ENCODE measurements around the gene AP1S3.
"Not testable (repeated sequence)": the region's sequence is repeated elsewhere in the genome, so short reads cannot be mapped to it uniquely, and the experiment has no call there.

The AP1S3 gene

DNA sequence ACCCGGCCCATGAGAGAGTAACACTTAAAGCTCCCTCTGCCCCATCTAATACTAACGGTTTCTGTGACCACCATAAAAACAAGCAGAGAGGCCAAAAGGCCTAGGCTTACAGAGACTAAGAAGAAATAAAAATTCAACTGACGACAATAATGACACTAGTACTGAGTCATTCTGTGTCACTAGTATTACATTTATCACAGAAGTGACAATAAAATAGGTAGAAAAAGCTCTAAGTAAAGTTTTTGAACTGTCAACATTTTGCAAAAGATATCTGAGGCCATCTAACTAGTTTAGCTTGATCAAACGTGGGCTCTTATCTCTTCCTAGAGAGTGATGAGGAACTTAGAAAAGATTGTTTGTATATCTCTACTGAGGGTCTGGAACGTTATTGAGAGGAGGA lies 35.6 kb downstream of the AP1S3 start:
- TF ChIP-seq POLR2A (IDR thresholded peaks at IDR 0.05; ENCODE audit: low read depth, low read length) = no peak
- FAIRE-seq = no peak
- DNase-seq (ENCODE audit: insufficient read length, low spot score) = no peak

DNA sequence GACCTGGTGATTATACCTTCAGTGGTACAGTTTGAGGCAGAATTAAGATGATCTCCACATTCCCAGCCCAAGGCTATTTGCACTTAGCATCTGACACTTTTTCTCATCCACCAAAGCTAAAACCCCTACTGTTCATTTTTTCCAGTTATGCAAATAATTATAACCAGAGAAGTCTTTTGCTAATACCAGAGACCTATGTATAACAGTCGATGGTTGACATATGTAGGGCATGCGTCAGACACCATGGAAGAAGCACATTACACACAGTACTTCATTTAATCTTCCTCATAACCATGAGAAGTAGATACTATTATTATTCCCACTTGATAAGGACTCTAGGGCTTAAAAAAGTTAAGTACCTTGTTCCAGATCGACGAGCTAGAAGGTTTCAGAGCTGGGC lies 36.5 kb downstream of the AP1S3 start:
- FAIRE-seq (no peak), DNase-seq (ENCODE audit: insufficient read length, low spot score) (no peak)
- TF ChIP-seq POLR2A (IDR thresholded peaks at IDR 0.05; ENCODE audit: low read depth, low read length) = no peak

DNA sequence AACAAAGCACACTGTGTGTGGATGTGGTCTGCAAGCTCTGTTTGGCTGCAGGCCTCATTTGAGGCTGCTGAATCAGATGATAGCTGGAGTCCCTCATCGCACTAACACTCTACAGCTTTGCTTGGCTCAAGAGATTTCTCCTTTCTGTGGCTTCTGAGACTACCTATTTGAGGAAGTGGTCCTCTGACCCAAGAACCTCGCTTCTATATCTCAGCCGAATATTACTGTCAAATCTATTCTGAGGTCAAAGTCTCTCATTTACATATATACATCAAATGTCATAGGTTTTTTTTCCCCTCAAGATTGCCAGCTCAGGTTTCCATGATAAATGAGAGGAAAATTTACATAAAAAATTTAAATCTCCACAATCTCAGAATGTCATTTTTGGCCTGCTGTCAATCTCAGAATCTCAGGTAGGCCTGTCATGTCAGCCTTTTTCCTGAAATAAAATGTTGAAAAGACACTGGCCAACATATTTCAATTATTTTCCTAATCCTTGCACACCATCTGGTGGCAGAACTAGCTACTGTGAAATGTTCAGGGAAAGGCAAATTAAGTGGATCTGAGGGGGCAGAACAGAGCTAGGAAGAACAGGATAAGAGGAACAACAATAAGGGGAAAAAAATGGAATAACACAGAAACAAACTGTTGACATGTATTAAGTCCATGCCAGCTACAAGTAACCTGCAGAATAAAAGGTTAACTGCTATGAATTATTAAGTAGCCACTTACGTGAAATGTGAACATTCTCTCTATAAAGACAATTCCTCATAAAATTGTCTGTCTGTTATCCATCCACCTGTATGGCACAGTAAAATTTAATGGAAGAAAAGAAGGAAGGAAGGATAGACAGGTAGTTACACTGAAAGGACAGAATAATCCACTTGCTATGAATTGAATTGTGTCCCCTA lies 39.3 kb downstream of the AP1S3 start:
- DNase-seq (ENCODE audit: insufficient read length, low spot score) = no peak
- TF ChIP-seq POLR2A (IDR thresholded peaks at IDR 0.05; ENCODE audit: low read depth, low read length) = no peak
- peak; percentile 71 for FAIRE-seq

DNA sequence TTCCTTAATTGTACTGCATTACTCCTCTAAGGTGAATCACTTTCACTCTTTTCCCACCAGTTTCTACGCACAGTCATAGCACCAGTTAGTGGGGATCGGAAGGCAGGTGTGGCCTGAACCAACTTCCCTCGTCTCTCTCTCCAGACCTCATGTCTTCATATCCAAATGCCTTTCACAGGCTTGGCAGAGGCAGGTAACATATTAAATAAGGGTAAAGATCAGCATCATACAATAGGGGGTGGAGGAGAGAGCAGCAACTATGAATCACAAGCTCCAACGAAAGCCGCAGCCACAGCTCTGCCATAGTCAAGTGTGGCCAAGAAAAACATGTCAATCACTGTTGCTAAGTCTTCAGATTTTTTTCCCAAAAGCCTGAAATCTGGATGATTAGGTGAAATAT lies 40.3 kb downstream of the AP1S3 start:
- TF ChIP-seq POLR2A (IDR thresholded peaks at IDR 0.05; ENCODE audit: low read depth, low read length) = no peak
- peak; percentile 15 for DNase-seq (ENCODE audit: insufficient read length, low spot score)
- FAIRE-seq = peak; percentile 86

GRCh38 chr2:223789423-223789822 lies 48.0 kb downstream of the AP1S3 start:
- DNase-seq (ENCODE audit: insufficient read length, low spot score) (no peak), FAIRE-seq (no peak)
- no peak for TF ChIP-seq POLR2A (IDR thresholded peaks at IDR 0.05; ENCODE audit: low read depth, low read length)

DNA sequence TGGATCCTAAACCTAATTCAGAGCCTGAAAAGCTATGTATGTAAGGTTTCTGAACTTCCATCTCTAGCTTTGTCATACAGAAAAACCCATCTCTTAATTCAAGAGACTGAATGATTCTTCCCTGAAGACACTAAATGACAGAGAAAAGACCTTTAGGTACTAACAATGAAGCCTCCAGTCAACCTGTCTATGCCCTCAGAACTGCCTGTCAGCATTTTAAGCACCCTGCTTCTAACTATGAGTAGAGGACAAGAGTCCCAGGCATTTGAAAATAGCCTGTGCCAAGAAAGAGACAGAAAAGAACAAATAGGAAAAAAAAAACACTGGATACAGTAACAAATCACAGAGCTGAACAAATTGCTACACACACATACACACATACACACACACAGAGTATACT lies 48.6 kb downstream of the AP1S3 start:
- FAIRE-seq (no peak), DNase-seq (ENCODE audit: insufficient read length, low spot score) (no peak)
- TF ChIP-seq POLR2A (IDR thresholded peaks at IDR 0.05; ENCODE audit: low read depth, low read length) = no peak

DNA sequence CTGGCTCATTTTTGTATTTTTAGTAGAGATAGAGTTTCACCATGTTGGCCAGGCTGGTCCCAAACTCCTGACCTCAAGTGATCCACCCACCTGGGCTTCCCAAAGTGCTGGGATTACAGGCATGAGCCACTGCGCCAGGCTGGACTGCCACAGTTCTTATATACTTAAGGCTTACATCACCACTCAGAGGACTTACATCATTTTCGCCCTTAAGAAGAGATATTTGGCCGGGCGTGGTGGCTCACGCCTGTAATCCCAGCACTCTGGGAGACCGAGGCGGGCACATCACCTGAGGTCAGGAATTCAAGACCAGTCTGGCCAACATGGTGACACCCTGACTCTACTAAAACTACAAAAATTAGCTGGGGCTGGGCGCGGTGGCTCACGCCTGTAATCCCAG lies 49.3 kb downstream of the AP1S3 start:
- FAIRE-seq = not testable (repeated sequence)

DNA sequence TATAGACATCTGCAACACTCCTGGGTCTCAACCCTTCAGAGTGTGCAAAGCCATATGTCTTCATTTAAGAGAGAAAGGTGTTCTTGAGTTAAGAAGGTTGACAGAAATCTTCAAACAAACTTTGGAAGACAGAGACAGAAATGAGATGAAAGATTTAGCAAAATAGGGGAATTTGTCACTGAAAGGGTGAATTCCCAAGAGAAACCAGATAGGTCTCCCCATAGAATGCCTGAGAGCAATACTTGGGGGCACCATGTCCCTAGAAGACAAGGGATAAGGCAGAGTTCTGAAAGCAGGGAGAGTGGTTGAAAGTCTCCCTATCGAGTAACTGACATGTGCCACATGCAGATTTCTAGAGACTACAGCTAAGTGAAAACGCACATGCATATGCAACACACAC lies 50.0 kb downstream of the AP1S3 start:
- DNase-seq (ENCODE audit: insufficient read length, low spot score) (no peak), FAIRE-seq (no peak)
- TF ChIP-seq POLR2A (IDR thresholded peaks at IDR 0.05; ENCODE audit: low read depth, low read length) = no peak

More for the DNA sequence above, 49.3 kb downstream of the AP1S3 start:
- DNase-seq (ENCODE audit: insufficient read length, low spot score) = not testable (repeated sequence)

- FAIRE-seq = no peak
- TF ChIP-seq POLR2A (IDR thresholded peaks at IDR 0.05; ENCODE audit: low read depth, low read length) = no peak
- no peak for DNase-seq (ENCODE audit: insufficient read length, low spot score)
Measured at GRCh38 chr2:223786943-223787342, 50.4 kb downstream of the AP1S3 start.

GRCh38 chr2:223786236-223786635 lies 51.1 kb downstream of the AP1S3 start:
- FAIRE-seq (no peak), DNase-seq (ENCODE audit: insufficient read length, low spot score) (no peak)
- no peak for TF ChIP-seq POLR2A (IDR thresholded peaks at IDR 0.05; ENCODE audit: low read depth, low read length)

GRCh38 chr2:223784221-223784772 lies 53.1 kb downstream of the AP1S3 start:
- no peak for TF ChIP-seq POLR2A (IDR thresholded peaks at IDR 0.05; ENCODE audit: low read depth, low read length)
- DNase-seq (ENCODE audit: insufficient read length, low spot score) = no peak
- no peak for FAIRE-seq

DNA sequence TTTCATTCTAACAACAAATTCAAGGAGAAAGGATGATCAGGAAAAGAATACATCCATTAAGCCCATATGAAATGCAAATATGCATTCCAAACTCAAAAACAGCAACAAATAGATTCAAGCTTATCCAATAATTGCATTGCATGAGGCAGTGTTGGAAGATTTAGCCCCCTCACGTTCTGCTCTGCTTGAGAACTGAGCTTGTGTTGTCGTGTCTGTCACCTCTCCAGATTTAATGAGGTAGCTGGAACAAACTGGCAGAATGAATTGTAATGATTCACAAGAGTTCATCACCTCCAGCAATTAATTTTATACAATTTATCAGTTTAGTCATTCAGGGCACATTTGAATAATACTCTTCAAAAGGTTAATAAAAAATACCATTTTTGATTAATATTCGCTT lies 54.8 kb downstream of the AP1S3 start:
- TF ChIP-seq POLR2A (IDR thresholded peaks at IDR 0.05; ENCODE audit: low read depth, low read length) = no peak
- DNase-seq (ENCODE audit: insufficient read length, low spot score) (no peak), FAIRE-seq (no peak)

DNA sequence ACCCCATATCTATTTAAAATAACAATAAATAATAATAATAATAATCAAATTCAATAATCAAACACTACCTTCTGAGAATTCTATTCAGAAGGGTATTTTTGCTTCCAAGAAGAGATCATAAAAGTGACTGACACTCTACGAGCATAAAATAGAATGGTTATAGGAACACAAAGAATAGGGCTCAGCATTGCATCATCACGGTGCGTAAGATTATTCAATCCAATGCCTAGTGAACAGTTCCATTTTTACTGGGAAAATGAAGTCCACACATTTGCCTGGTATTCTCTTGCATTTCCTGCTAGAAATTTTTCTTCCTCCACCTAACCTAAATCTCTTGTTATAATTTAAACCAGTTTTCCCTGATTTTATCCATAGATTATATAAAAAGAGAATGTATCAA lies 55.8 kb downstream of the AP1S3 start:
- no peak for TF ChIP-seq POLR2A (IDR thresholded peaks at IDR 0.05; ENCODE audit: low read depth, low read length)
- DNase-seq (ENCODE audit: insufficient read length, low spot score) (no peak), FAIRE-seq (no peak)

DNA sequence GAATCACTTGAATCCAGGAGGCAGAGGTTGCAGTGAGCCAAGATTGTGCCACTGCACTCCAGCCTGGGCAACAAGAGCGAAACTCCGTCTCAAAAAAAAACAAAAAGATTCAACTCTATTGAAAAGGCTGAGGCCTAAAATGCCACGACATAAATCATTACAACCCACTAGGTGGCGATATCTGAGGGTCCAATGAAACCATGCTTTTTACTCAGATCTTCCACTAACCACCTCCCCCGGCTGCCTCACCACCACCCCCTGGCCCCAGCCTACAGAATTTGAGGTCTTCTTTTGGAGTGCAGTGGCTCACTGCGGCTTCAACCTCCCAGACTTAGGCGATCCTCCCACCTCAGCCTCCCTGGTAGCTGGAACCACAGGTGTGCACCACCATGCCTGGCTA lies 57.5 kb downstream of the AP1S3 start:
- peak; percentile 28 for DNase-seq (ENCODE audit: insufficient read length, low spot score)
- TF ChIP-seq POLR2A (IDR thresholded peaks at IDR 0.05; ENCODE audit: low read depth, low read length) = no peak
- no peak for FAIRE-seq

GRCh38 chr2:223774193-223774592 lies 63.2 kb downstream of the AP1S3 start:
- no peak for TF ChIP-seq POLR2A (IDR thresholded peaks at IDR 0.05; ENCODE audit: low read depth, low read length)
- FAIRE-seq = no peak
- DNase-seq (ENCODE audit: insufficient read length, low spot score) = no peak
